IMR-90 (cell line): ENCODE results near the gene GALNT7. TPM values are rescaled to one million over a fixed set of nuclear protein-coding genes. Genes with fewer than 3 reads are reported as not detected.

Source experiments
- ATAC-seq: fragments of 200-7000 bp; cut with Tn5 transposase; 2 replicates; pipeline ENCODE4 v1.9.1; 2020; ENCODE audit warnings: low read depth, mild to moderate bottlenecking, moderate library complexity
- BruUV-seq: library from RNA; stranded (reverse); fragments of 400-500 nt; replicated peaks from 2 replicates; lab custom pipeline; 2021; lab: Mats Ljungman, UMichigan
- CTCF ChIA-PET: fragments of 300-600 bp; formaldehyde crosslinking; extraction: SDS; loops from one replicate; lab custom pipeline; 2021; ENCODE audit warnings: antibody characterized with exemption; lab: Yijun Ruan, JAX
- POLR2A ChIA-PET: fragments of 300-600 bp; sonication (Branson Sonifier 250); formaldehyde crosslinking; loops from one replicate; lab custom pipeline; 2022; ENCODE audit warnings: antibody characterized with exemption; ENCODE audit not compliant: unreplicated experiment; lab: Charles Lee
- DNase-seq: peaks from one replicate; pipeline ENCODE4 v3.0.0; 2013
- H2AFZ ChIP-seq: replicated peaks from 2 replicates; pipeline ENCODE3; 2013; ENCODE audit warnings: low read length, mild to moderate bottlenecking; ENCODE audit not compliant: poor library complexity
- H2AK5ac ChIP-seq: 2 replicates; pipeline ENCODE4 v1.6.1; 2013; ENCODE audit warnings: low read depth, low read length, inconsistent platforms
- H2AK9ac ChIP-seq: replicated peaks from 2 replicates; pipeline ENCODE3; 2013; ENCODE audit warnings: mild to moderate bottlenecking, low read depth, low read length, moderate library complexity; ENCODE audit not compliant: poor library complexity
- H2BK120ac ChIP-seq: 2 replicates; pipeline ENCODE4 v1.6.1; 2013; ENCODE audit warnings: low read depth, low read length, inconsistent platforms
- H2BK15ac ChIP-seq: 3 replicates; pipeline ENCODE4 v1.6.1; 2013; ENCODE audit warnings: low read depth, low read length, inconsistent platforms
- H2BK20ac ChIP-seq: 2 replicates; pipeline ENCODE4 v1.6.1; 2013; ENCODE audit warnings: low read depth, mild to moderate bottlenecking, inconsistent platforms, low read length, moderate library complexity
- H2BK5ac ChIP-seq: 2 replicates; pipeline ENCODE4 v1.6.1; 2013; ENCODE audit warnings: mild to moderate bottlenecking, low read depth, low read length, inconsistent platforms; ENCODE audit not compliant: poor library complexity, severe bottlenecking
- H3K14ac ChIP-seq: replicated peaks from 2 replicates; pipeline ENCODE4 v1.6.1; 2013; ENCODE audit warnings: low read depth, low read length, inconsistent platforms
- H3K18ac ChIP-seq: 2 replicates; pipeline ENCODE4 v1.6.1; 2013; ENCODE audit warnings: low read depth, low read length, control low read depth
- H3K23ac ChIP-seq: 2 replicates; pipeline ENCODE4 v1.6.1; 2013; ENCODE audit warnings: low read depth, low read length, inconsistent platforms
- H3K27ac ChIP-seq: 2 replicates; pipeline ENCODE4 v1.5.1; 2013; ENCODE audit warnings: mild to moderate bottlenecking, control low read depth, low read length; ENCODE audit not compliant: insufficient read depth
- H3K27me3 ChIP-seq: 2 replicates; pipeline ENCODE4 v1.6.1; 2013; ENCODE audit warnings: low read length; ENCODE audit not compliant: control insufficient read depth, insufficient read depth
- H3K36me3 ChIP-seq: 2 replicates; pipeline ENCODE4 v1.6.1; 2013; ENCODE audit warnings: low read length, mixed read lengths; ENCODE audit not compliant: control insufficient read depth, insufficient read depth
- H3K4ac ChIP-seq: 2 replicates; pipeline ENCODE4 v1.6.1; 2013; ENCODE audit warnings: low read depth, low read length, inconsistent platforms
- H3K4me1 ChIP-seq: 2 replicates; pipeline ENCODE4 v1.6.1; 2013; ENCODE audit warnings: low read length, mixed read lengths; ENCODE audit not compliant: control insufficient read depth, insufficient read depth
- H3K4me2 ChIP-seq: 2 replicates; pipeline ENCODE4 v1.6.1; 2013; ENCODE audit warnings: low read depth, mild to moderate bottlenecking, control low read depth, low read length, moderate library complexity
- H3K4me3 ChIP-seq: 2 replicates; pipeline ENCODE4 v1.5.1; 2013; ENCODE audit warnings: low read depth, mild to moderate bottlenecking, control low read depth, low read length, moderate library complexity; ENCODE audit not compliant: insufficient read depth
- H3K56ac ChIP-seq: 2 replicates; pipeline ENCODE4 v1.6.1; 2013; ENCODE audit warnings: low read length, inconsistent platforms; ENCODE audit not compliant: insufficient read depth; ENCODE audit errors: extremely low read depth
- H3K79me1 ChIP-seq, 2 experiments: 2 replicates each; pipeline ENCODE4 v1.6.1; 2013; ENCODE audit warnings: low read length in 2 of 2, inconsistent platforms in 1 of 2, low read depth in 1 of 2
- H3K9ac ChIP-seq: 2 replicates; pipeline ENCODE4 v1.6.1; 2013; ENCODE audit warnings: low read depth, low read length, control low read depth
- H3K9me1 ChIP-seq: 2 replicates; pipeline ENCODE4 v1.6.1; 2013; ENCODE audit warnings: low read length, inconsistent platforms; ENCODE audit not compliant: insufficient read depth
- H3K9me3 ChIP-seq: 2 replicates; pipeline ENCODE4 v1.6.1; 2013; ENCODE audit warnings: low read length; ENCODE audit not compliant: control insufficient read depth, insufficient read depth
- H4K20me1 ChIP-seq: 2 replicates; pipeline ENCODE4 v1.6.1; 2013; ENCODE audit warnings: low read length, inconsistent platforms; ENCODE audit not compliant: insufficient read depth
- H4K5ac ChIP-seq: 2 replicates; pipeline ENCODE4 v1.6.1; 2013; ENCODE audit warnings: mild to moderate bottlenecking, low read depth, low read length, control low read depth
- H4K8ac ChIP-seq, 2 experiments: 2 replicates each; pipeline ENCODE4 v1.6.1; 2013; ENCODE audit warnings: low read depth in 2 of 2, low read length in 2 of 2, control low read depth in 1 of 2, inconsistent platforms in 1 of 2
- H4K91ac ChIP-seq: 2 replicates; pipeline ENCODE4 v1.6.1; 2013; ENCODE audit warnings: low read depth, low read length, inconsistent platforms; ENCODE audit not compliant: insufficient read depth
- CHD1 ChIP-seq: IDR thresholded peaks from 2 replicates; pipeline ENCODE4 v1.6.1; 2012; ENCODE audit warnings: low read depth, low read length, improper control_type of control experiment
- MAZ ChIP-seq: IDR thresholded peaks from 2 replicates; pipeline ENCODE4 v1.6.1; 2012; ENCODE audit warnings: low read depth, mild to moderate bottlenecking, low read length, improper control_type of control experiment, moderate library complexity, borderline replicate concordance
- POLR2A ChIP-seq: IDR thresholded peaks from 2 replicates; pipeline ENCODE4 v1.6.1; 2012; ENCODE audit warnings: mild to moderate bottlenecking, low read depth, low read length
- RAD21 ChIP-seq: IDR thresholded peaks from 2 replicates; pipeline ENCODE4 v1.6.1; 2012; ENCODE audit warnings: low read length, improper control_type of control experiment
- RCOR1 ChIP-seq: IDR thresholded peaks from 2 replicates; pipeline ENCODE4 v1.6.1; 2012; ENCODE audit warnings: mild to moderate bottlenecking, low read length, improper control_type of control experiment; ENCODE audit not compliant: insufficient replicate concordance
- RFX5 ChIP-seq: IDR thresholded peaks from 2 replicates; pipeline ENCODE4 v1.8.0; 2012; ENCODE audit warnings: low read depth, mild to moderate bottlenecking, low read length, moderate library complexity
- SMC3 ChIP-seq: fragments of 150-350 bp; IDR thresholded peaks from 2 replicates; pipeline ENCODE4 v1.6.1; 2016; ENCODE audit warnings: low read depth, mild to moderate bottlenecking, antibody characterized with exemption, low read length, moderate library complexity
- WGBS, 2 experiments: methylation state at CpG; one replicate each; pipeline versions ENCODE4 v1.1.5 to v1.1.7; 2013; ENCODE audit warnings: missing lambda C conversion rate in 2 of 2; ENCODE audit not compliant: insufficient read length in 1 of 2; ENCODE audit errors: extremely low coverage in 2 of 2; 5-methylcytosine and 5-hydroxymethylcytosine counted together
- dilution Hi-C: fragments of 300-500 bp; cut with HindIII; formaldehyde crosslinking; loops from one replicate; pipeline ENCODE4 v1.14.3; 2018; ENCODE audit warnings: low sequenced_read_pairs; ENCODE audit not compliant: unreplicated experiment
- in situ Hi-C: fragments of 300-500 bp; cut with MboI; formaldehyde crosslinking; loops from 3 replicates; pipeline ENCODE4 v1.14.3; 2019; ENCODE audit warnings: low sequenced_read_pairs, inconsistent platforms, mixed read lengths
- intact Hi-C: fragments of 100-400 bp; cut with micrococcal nuclease; formaldehyde crosslinking; loops from 2 replicates; pipeline ENCODE4 v1.10.0; 2022
- polyA plus RNA-seq, 3 experiments: library from polyadenylated mRNA; depleted of rRNA; stranded (reverse); fragments of >200 nt; gene quantifications; 2 replicates each; pipeline ENCODE4 v1.2.3, GENCODE V29; 2012; ENCODE audit warnings: low replicate concordance in 1 of 3
- total RNA-seq: library from RNA; depleted of rRNA; stranded (reverse); fragments of >200 nt; gene quantifications from 2 replicates; pipeline ENCODE4 v1.2.3, GENCODE V29; 2012
- TF ChIP-seq, protein P1 (sequence below): fragments of 150-350 bp; IDR thresholded peaks from 2 replicates; pipeline ENCODE4 v1.6.1; 2017; ENCODE audit warnings: mild to moderate bottlenecking, antibody characterized with exemption, low read length, low read depth

The GALNT7 gene
- total and polyA plus RNA-seq, 2 of the 4 experiments (the other 2 are of a cell fraction), result 19.1 to 31.2 TPM

DNA sequence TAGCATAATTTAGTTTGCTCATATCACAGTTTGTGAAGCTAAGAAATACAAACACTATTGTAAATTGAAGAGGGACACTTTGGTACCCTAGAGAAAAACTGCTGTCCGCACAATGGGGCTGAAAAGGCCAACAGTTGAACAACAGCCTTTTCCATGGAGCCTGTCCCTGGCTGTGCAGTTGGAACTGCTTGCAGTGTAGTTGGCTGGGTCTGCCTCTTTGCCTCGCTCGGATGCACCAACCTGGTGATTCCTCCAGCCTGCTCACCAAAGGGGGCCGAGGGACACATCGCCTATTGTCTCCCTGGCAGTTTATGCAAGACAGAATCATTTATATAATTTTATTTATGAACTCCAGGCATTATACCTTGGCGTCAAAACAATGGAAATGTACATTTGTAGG lies 16.5 kb upstream of the GALNT7 start:
- Histone ChIP-seq H2BK20ac (no peak overlapping the region), H3K27ac (no peak overlapping the region), H4K20me1 (no peaks in the 10 kb centered on the region), H3K4me1 (no peaks in the 10 kb centered on the region), H3K9me1 (no peaks in the 10 kb centered on the region), H3K9me3 (no peaks in the 10 kb centered on the region), H2AK5ac (no peak overlapping the region), H2AFZ (no peak overlapping the region), H3K56ac (no peak overlapping the region), H2BK5ac (no peak overlapping the region), H2BK15ac (no peak overlapping the region), H3K36me3 (no peaks in the 10 kb centered on the region), H3K14ac (no peak overlapping the region), H4K5ac (no peak overlapping the region), H2BK120ac (no peak overlapping the region), H3K4me3 (no peak overlapping the region), H3K4me2 (no peak overlapping the region), H3K9ac (no peak overlapping the region), H3K79me1 (no peaks in the 10 kb centered on the region), H4K91ac (no peak overlapping the region), H4K8ac (no peak overlapping the region), H3K27me3 (no peaks in the 10 kb centered on the region), H3K23ac (no peak overlapping the region), H3K18ac (no peak overlapping the region), H3K4ac (no peak overlapping the region), H2AK9ac (no peak overlapping the region)
- ATAC-seq (no peak), DNase-seq (no peak)
- BruUV-seq, result no TSS peak
- CTCF ChIA-PET, result no interaction called here
- POLR2A ChIA-PET, result no interaction called here
- intact Hi-C loops, result no loop called here
- in situ Hi-C loops, result no loop called here
- no CpG with 5 or more reads among the region's 6 CpGs for WGBS, 2 experiments
- TF ChIP-seq, protein P1, sequence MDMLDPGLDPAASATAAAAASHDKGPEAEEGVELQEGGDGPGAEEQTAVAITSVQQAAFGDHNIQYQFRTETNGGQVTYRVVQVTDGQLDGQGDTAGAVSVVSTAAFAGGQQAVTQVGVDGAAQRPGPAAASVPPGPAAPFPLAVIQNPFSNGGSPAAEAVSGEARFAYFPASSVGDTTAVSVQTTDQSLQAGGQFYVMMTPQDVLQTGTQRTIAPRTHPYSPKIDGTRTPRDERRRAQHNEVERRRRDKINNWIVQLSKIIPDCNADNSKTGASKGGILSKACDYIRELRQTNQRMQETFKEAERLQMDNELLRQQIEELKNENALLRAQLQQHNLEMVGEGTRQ, result no peak
- TF ChIP-seq MAZ (no peak), RAD21 (no peak), CHD1 (no peak), POLR2A (no peak), SMC3 (no peak), RFX5 (no peak), RCOR1 (no peak)
- dilution Hi-C loops, result no loop called here
